ENCODE measurements around the gene SEMA4D. TPM values are rescaled to one million over a fixed set of nuclear protein-coding genes. Genes with fewer than 3 reads are reported as not detected.

SEMA4D gene
- total RNA-seq, 2 donors from 2014 or later, result 17.1 to 52.7 TPM

- intact Hi-C loops (cut with DNase I), result no loop called here
- no peak overlapping the region for H3K4me3 ChIP-seq
These were observed 11.2 kb downstream of the SEMA4D start for GRCh38 chr9:89486681-89487080.

DNA sequence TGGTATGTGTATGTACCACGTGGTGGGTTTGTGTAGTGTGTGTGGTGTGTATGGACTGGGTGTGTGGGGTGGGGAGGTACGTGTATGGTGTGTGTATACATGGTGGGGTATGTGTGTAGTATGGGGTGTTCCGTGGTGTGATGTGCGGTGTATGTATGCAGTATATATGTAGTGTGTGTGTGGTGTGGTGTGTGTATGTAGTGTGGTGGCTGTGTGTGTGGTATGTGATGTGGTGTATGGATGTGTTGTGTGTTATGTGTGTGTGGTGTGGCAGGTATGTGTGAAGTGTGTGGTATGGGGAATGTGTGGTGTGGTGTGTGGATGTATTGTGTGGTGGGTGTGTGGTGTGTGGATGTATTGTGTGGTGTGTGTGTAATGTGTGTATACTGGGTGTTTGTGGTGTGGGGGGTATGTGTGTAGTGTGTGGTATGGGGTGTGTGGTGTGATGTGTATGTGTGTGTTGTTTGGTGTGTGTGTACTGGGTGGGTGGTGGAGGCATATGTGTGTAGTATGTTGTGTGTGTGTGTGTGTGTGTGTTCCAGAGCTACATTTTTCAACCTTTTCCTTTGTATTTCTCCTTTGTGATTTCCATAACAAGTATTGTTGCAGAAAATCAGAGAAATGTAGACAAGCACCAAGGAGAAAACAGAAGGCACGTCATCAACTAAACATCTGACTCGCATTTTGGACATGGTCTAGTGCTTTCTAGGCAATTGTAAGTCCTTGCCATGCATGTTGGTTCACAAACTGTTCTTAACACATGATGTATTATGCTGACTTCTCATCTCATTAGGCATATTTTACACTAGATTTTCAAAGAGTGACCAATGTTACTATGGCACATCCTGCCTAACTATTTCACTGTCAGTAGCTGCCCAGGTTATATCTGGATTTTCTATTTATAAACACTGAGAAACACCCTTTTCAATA lies 13.2 kb downstream of the SEMA4D start:
- H3K36me3 ChIP-seq, result no peaks in the 10 kb centered on the region
- H3K9me3 ChIP-seq, result no peaks in the 10 kb centered on the region
- TF ChIP-seq CTCF (IDR thresholded peaks at IDR 0.05) (no peak), POLR2AphosphoS5 (IDR thresholded peaks at IDR 0.05) (no peak), POLR2A (IDR thresholded peaks at IDR 0.05) (no peak)
- H3K4me3 ChIP-seq, result no peak overlapping the region
- no peak overlapping the region for H3K27ac ChIP-seq
- no peaks in the 10 kb centered on the region for H3K27me3 ChIP-seq (replicated peaks; ENCODE audit: insufficient read depth)
- 90% methylated on average over 6 of the region's 6 CpGs for WGBS
- DNase-seq (ENCODE audit: low spot score), result no peak
- intact Hi-C loops (cut with DNase I), result no loop called here
- H3K4me1 ChIP-seq (replicated peaks), result no peaks in the 10 kb centered on the region

More at GRCh38 chr9:89486681-89487080, 11.2 kb downstream of the SEMA4D start:
- Histone ChIP-seq H3K36me3 (no peaks in the 10 kb centered on the region), H3K9me3 (no peaks in the 10 kb centered on the region), H3K27ac (no peak overlapping the region), H3K27me3 (replicated peaks; ENCODE audit: insufficient read depth) (no peaks in the 10 kb centered on the region), H3K4me1 (replicated peaks) (no peaks in the 10 kb centered on the region)
- DNase-seq (ENCODE audit: low spot score), result no peak
- TF ChIP-seq CTCF (IDR thresholded peaks at IDR 0.05) (no peak), POLR2A (IDR thresholded peaks at IDR 0.05) (no peak), POLR2AphosphoS5 (IDR thresholded peaks at IDR 0.05) (no peak)

GRCh38 chr9:89483592-89484474 lies 14.1 kb downstream of the SEMA4D start:
- Histone ChIP-seq H3K4me3 (no peak overlapping the region), H3K36me3 (no peaks in the 10 kb centered on the region), H3K27ac (no peak overlapping the region), H3K9me3 (no peaks in the 10 kb centered on the region), H3K27me3 (replicated peaks; ENCODE audit: insufficient read depth) (no peaks in the 10 kb centered on the region), H3K4me1 (replicated peaks) (no peaks in the 10 kb centered on the region)
- DNase-seq (ENCODE audit: low spot score), result no peak
- intact Hi-C loops (cut with DNase I), result no loop called here
- TF ChIP-seq POLR2A (IDR thresholded peaks at IDR 0.05) (no peak), POLR2AphosphoS5 (IDR thresholded peaks at IDR 0.05) (no peak), CTCF (IDR thresholded peaks at IDR 0.05) (no peak)
- 86% methylated on average over 18 of the region's 18 CpGs for WGBS

GRCh38 chr9:89482901-89483361 lies 15.0 kb downstream of the SEMA4D start:
- Histone ChIP-seq H3K27ac (no peak overlapping the region), H3K36me3 (no peaks in the 10 kb centered on the region), H3K4me1 (replicated peaks) (peaks cover 4% of the 10 kb centered on the region), H3K27me3 (replicated peaks; ENCODE audit: insufficient read depth) (no peaks in the 10 kb centered on the region), H3K4me3 (no peak overlapping the region), H3K9me3 (no peaks in the 10 kb centered on the region)
- DNase-seq (ENCODE audit: low spot score), result no peak
- intact Hi-C loops (cut with DNase I), result no loop called here
- TF ChIP-seq CTCF (IDR thresholded peaks at IDR 0.05), result no peak
- no peak for TF ChIP-seq POLR2AphosphoS5 (IDR thresholded peaks at IDR 0.05)
- no peak for TF ChIP-seq POLR2A (IDR thresholded peaks at IDR 0.05)
- WGBS, result 79% methylated on average over 9 of the region's 9 CpGs

All from prostate gland (tissue), 2 donors.